Measurements from ENCODE around the gene MGMT.

The MGMT gene

GRCh38 chr10:129690248-129691070 lies 223.4 kb downstream of the MGMT start:
- no peak for DNase-seq (ENCODE audit: low read depth)

- no peak for DNase-seq (ENCODE audit: low read depth)
These were observed 225.7 kb downstream of the MGMT start for GRCh38 chr10:129692695-129693094.

GRCh38 chr10:129693382-129693781 lies 226.3 kb downstream of the MGMT start:
- no peak for DNase-seq (ENCODE audit: low read depth)

- no peak for DNase-seq (ENCODE audit: low read depth)
These were observed 227.1 kb downstream of the MGMT start for GRCh38 chr10:129694184-129694583.

- no peak for DNase-seq (ENCODE audit: low read depth)
These were observed 227.7 kb downstream of the MGMT start for GRCh38 chr10:129694691-129695243.

- DNase-seq (ENCODE audit: low read depth), result no peak
These were observed 228.6 kb downstream of the MGMT start for GRCh38 chr10:129695671-129696070.

- no peak for DNase-seq (ENCODE audit: low read depth)
These were observed 229.6 kb downstream of the MGMT start for GRCh38 chr10:129696636-129697035.

- DNase-seq (ENCODE audit: low read depth), result no peak
These were observed 230.6 kb downstream of the MGMT start for GRCh38 chr10:129697463-129698247.

GRCh38 chr10:129699722-129700340 lies 232.8 kb downstream of the MGMT start:
- no peak for DNase-seq (ENCODE audit: low read depth)

GRCh38 chr10:129702605-129703004 lies 235.6 kb downstream of the MGMT start:
- no peak for DNase-seq (ENCODE audit: low read depth)

GRCh38 chr10:129703287-129704137 lies 236.5 kb downstream of the MGMT start:
- no peak for DNase-seq (ENCODE audit: low read depth)

GRCh38 chr10:129704225-129704624 lies 237.2 kb downstream of the MGMT start:
- no peak for DNase-seq (ENCODE audit: low read depth)

GRCh38 chr10:129704786-129705525 lies 237.9 kb downstream of the MGMT start:
- DNase-seq (ENCODE audit: low read depth), result no peak

GRCh38 chr10:129705676-129706075 lies 238.6 kb downstream of the MGMT start:
- DNase-seq (ENCODE audit: low read depth), result no peak

- DNase-seq (ENCODE audit: low read depth), result no peak
These were observed 239.0 kb downstream of the MGMT start for GRCh38 chr10:129706081-129706480.

- no peak for DNase-seq (ENCODE audit: low read depth)
These were observed 239.5 kb downstream of the MGMT start for GRCh38 chr10:129706523-129706922.

GRCh38 chr10:129707406-129708388 lies 240.7 kb downstream of the MGMT start:
- DNase-seq (ENCODE audit: low read depth), result no peak

GRCh38 chr10:129709101-129709500 lies 242.1 kb downstream of the MGMT start:
- DNase-seq (ENCODE audit: low read depth), result no peak

Measured in T follicular helper cell (primary cell).